Retina (tissue), 1 donor: ENCODE measurements around the gene RPL35A.
"Not testable (repeated sequence)": the region's sequence is repeated elsewhere in the genome, so short reads cannot be mapped to it uniquely, and the experiment has no call there.

ENCODE experiments used
- DNase-seq: peaks from one replicate; pipeline ENCODE4 v3.0.0-alpha.2; 2016

The RPL35A gene

GRCh38 chr3:197953325-197953724 lies 3.3 kb downstream of the RPL35A start:
- no peak for DNase-seq

DNA sequence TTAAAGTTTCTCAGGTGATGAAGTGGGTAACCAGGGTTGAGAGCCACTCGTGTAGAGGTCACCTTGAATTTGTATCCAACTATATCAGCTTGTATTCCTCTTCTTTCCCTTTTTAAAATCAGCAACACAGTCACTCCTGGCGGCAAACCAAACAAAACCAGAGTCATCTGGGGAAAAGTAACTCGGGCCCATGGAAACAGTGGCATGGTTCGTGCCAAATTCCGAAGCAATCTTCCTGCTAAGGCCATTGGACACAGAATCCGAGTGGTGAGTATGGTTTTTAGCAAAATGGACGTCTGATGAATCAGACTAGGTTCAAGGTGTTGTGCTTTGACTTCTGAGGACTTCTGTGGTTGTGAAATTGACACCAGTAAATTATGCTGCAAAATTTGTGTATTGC lies 3.9 kb downstream of the RPL35A start:
- DNase-seq: no peak

DNA sequence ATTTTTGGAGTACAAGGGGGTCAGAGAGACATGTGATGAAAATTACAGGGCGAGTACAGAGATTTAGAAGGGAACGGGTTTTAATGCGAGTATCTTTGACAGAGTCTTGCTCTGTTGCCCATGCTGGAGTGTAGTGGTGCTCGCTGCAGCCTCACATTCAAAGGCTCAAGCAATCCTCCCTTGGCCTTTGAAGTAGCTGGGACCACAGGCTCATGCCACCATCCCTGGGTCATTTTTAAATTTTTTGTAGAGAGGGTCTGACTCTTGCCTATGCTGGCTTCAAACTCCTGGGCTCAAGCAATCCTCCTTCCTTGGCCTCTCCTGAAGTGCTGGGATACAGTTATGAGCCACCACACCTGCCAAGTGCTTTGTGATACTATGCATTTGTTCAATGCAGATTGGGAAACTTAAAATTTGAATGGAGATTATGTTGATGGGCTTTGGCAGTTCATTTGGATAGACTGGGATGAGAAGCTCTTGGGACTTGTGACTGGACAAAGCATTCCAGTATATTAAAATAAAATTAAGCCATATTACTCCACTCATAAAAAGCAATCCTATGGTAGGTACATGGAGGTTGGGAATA lies 6.0 kb downstream of the RPL35A start:
- DNase-seq: no peak

DNA sequence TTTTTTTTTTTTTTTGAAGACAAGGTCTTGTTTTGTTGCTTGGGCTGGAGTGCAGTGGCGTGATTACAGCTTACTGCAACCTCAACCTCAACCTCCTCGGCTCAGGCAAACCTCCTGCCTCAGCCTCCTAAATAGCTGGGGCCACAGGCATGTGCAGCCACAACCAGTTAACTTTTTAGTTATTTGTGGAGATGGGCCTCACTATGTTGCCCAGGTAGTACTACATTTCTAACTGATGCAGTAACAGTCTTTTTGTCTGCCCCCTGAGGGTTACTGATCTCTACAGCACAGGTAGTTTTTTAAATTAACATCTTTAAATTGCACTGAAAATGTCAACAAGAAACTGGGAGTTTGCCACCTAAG lies 6.6 kb downstream of the RPL35A start:
- DNase-seq: no peak

DNA sequence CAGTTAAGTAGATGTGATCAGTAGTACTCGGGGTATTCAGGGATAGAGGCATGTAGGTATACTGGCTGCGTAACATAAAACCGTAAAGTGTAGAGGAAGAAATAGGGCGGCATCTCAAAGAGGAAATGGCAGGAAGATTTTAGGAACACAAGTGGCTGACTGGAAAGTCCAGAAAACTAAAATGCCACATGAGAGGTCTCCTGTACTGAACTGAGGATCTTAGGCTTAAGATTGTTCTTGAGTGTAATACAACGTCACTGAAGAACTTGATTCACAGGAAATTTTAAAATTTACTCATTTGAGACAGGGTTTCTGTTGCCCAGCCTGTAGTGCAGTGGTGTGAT lies 7.8 kb downstream of the RPL35A start:
- DNase-seq: no peak

GRCh38 chr3:197958346-197958745 lies 8.4 kb downstream of the RPL35A start:
- DNase-seq: no peak

- not testable (repeated sequence) for DNase-seq
These were observed 8.9 kb downstream of the RPL35A start for GRCh38 chr3:197958848-197959247.

GRCh38 chr3:197959500-197959890 lies 9.5 kb downstream of the RPL35A start:
- no peak for DNase-seq

GRCh38 chr3:197959891-197960693 lies 10.1 kb downstream of the RPL35A start, which contains the start of gene LMLN:
TSS of gene LMLN (plus strand) at chr3:197960217. CDS start at chr3:197960246, 29 bp downstream.
- peak; percentile 96 for DNase-seq

DNA sequence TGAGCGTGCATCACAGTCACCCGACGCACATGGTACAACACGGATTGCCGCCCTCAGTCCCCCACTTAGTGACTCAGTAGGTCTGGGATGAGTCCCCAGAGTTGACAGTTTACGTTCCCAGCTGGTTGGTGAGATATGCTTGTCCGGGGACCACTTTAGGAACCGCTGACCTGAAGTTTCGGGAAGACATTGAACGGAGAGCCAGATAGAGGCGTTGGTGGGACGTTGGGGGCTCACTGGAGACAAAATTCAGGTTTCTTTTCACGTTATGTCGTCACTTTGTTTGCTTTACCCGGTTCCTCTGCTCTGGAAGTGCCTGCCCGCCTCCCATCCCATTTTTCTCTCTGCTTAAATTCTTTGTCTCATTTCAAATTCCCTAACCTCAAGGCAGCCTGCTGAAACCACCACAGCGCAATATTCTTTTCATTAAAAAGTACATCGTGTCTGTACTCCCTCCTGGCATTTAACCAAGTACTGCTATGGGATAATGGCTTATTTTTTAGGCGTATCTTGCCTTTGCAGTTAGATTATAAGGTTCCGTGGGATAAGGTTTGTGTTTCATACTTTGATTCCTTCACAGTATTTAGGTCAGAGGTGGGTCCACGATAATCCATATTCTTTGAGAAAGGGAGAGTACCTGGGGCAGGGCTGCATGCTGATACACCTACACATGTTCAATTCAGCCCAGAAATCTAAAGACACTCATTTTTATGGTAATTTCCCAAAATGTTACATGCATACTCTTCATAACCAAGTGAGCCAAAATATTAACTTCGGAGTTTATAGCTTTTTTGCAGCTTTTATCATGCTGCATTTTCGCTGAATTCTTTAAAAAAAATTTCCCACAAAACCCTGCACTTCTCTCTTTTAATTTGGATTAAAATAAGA lies 10.9 kb downstream of the RPL35A start:
- no peak for DNase-seq

GRCh38 chr3:197961582-197961945 lies 11.6 kb downstream of the RPL35A start:
- no peak for DNase-seq

- DNase-seq: no peak
These were observed 13.1 kb downstream of the RPL35A start for GRCh38 chr3:197963019-197963637.

DNA sequence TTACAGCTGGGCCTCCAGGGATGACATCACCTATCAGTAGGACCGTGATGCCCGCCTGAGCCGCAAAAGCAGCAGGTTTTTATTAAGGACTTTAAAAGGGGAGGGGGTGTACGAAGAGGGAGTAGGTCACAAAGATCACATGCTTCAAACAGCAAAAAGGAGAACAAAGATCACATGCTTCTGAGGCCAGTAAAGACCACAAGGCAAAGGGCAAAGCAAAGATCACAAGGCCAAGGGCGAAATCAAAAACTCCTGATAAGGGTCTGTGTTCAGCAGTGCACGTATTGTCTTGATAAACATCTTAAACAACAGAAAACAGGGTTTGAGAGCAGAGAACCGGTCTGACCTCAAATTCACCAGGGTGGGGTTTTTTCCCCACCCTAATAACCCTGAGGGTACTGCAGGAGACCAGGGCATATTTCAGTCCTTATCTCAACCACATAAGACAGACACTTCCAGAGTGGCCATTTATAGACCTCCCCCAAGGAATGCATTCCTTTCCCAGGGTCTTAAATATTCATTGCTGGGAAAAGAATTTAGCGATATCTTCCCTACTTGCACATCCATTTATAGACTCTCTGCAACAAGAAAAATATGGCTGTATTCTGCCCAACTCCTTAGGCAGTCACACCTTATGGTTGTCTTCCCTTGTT lies 17.5 kb downstream of the RPL35A start:
- DNase-seq: not testable (repeated sequence)

DNA sequence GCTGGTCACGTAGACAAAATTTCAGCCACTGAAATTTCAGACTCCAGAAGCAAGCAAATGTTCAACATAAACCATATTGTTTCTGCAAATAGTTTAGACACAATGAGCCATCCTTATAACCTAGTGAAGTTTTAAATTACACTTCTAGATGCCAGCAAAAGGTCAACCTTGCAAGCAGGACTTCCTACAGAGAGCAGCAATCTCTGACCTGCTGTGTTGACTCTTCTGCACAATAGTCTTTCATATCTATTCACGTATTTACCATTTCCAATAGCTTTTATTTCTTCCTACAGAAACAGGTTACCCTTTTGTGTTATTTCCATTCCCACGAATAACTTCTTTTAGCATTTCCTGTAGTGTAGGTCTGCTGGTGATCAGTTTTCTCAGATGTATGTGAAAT lies 20.6 kb downstream of the RPL35A start:
- no peak for DNase-seq

DNA sequence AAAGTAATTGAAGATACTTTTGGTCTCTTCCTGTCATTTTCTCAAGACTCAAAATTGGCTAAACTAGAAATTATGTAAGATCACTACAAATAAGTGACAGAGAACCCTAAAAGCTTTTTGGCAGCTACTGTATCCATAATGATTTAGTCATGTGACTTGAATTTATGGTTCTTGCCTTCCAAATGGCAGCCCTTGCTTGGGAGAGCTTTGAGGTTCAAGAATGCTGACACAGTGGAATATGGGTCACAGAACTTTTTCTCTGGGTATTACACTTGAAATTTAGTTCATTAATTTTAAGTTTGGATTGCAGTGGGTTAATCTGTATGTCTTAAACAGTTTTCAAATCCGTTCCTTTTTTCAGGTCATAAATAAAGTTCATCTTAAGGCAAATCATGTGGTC lies 24.0 kb downstream of the RPL35A start:
- DNase-seq: no peak

DNA sequence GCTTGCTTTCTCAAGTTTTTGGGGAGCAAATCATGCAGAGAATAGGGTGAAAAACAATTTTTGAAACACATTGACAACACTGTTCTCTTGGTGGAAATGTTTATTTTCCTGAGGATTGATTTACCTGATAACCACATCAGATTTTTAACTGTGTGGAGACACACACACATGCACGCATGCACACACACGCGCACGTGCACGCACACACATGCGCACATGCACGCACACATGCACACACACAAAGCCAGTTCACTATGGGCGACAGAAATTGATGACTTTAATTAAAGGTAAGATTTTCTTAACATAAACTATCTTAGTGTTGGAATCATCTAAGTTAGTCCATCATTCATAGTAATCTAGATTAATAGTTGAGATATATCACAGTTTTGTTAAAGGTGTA lies 25.3 kb downstream of the RPL35A start:
- DNase-seq: no peak

- no peak for DNase-seq
These were observed 33.1 kb downstream of the RPL35A start for GRCh38 chr3:197983076-197983475.

DNA sequence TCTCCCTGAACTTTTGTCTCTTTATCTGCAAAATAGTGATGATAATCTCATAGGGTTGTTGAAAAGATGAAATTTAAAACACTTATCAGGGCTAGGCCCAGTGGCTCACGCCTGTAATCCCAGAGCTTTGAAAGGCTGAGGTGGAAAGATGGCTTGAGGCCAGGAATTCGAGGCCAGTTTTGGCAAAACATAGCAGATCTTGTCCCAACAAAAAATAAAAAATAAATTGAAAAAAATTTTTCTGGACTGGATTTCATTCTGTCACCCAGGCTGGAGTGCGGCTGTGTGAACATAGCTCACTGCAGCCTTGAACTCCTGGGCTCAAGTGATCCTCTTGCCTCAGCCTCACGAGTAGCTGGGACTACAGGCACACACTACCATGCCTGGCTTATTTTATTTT lies 39.7 kb downstream of the RPL35A start:
- DNase-seq: no peak

- DNase-seq: no peak
These were observed 44.7 kb downstream of the RPL35A start for GRCh38 chr3:197994736-197995135.

GRCh38 chr3:197996855-197997254 lies 46.9 kb downstream of the RPL35A start:
- no peak for DNase-seq

GRCh38 chr3:197997936-197998335 lies 47.9 kb downstream of the RPL35A start:
- no peak for DNase-seq
